Hematopoietic multipotent progenitor cell treated with erythropoietin and hydrocortisone succinate and interleukin-3 and kit ligand, for 17 days (in vitro differentiated cells): ENCODE data around the gene ARHGEF38.

ENCODE experiments used
- DNase-seq: peaks from one replicate; pipeline ENCODE4 v3.0.0-alpha.2; 2015; ENCODE audit warnings: low spot score

Gene ARHGEF38, protein sequence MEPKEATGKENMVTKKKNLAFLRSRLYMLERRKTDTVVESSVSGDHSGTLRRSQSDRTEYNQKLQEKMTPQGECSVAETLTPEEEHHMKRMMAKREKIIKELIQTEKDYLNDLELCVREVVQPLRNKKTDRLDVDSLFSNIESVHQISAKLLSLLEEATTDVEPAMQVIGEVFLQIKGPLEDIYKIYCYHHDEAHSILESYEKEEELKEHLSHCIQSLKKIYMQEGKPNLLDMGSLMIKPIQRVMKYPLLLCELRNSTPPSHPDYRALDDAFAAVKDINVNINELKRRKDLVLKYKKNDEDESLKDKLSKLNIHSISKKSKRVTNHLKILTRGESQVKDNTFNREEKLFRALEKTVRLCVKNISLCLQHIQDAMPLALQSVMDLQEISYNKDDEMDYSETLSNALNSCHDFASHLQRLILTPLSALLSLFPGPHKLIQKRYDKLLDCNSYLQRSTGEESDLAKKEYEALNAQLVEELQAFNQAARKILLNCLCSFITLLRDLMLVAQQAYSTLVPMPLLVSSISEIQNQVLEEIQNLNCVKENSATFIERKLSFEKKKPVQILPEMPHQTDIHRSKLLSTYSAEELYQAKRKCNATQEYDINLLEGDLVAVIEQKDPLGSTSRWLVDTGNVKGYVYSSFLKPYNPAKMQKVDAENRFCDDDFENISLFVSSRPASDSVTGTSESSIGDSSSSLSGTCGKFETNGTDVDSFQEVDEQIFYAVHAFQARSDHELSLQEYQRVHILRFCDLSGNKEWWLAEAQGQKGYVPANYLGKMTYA

GRCh38 chr4:105551965-105552746, at the start of gene ARHGEF38:
Gene ARHGEF38 (plus strand): TSS chr4:105552620. CDS start chr4:105552766, 146 bp downstream.
- DNase-seq: no peak

DNA sequence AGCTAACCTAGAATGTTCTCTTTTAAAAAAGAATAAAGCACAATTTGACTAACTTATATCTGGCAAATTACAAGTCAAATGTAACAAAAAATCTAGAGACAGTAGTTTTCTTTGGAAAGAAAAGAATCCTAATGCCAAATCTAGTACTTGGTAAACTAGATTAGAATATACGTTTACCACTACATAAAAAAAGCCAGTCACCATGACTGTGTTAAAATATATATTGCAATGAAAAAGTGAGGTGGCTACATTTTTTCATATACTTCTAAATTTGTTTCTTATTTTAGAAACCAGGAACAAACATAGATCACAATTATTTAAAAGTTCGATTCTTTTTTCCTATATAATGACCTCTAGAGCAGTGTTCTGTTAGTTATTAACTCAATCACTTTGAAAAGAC, 48.9 kb upstream of the ARHGEF38 start:
- DNase-seq: no peak

- no peak for DNase-seq
Measured at GRCh38 chr4:105504744-105505143, 47.7 kb upstream of the ARHGEF38 start.

- no peak for DNase-seq
Measured at GRCh38 chr4:105509291-105509690, 43.1 kb upstream of the ARHGEF38 start.

DNA sequence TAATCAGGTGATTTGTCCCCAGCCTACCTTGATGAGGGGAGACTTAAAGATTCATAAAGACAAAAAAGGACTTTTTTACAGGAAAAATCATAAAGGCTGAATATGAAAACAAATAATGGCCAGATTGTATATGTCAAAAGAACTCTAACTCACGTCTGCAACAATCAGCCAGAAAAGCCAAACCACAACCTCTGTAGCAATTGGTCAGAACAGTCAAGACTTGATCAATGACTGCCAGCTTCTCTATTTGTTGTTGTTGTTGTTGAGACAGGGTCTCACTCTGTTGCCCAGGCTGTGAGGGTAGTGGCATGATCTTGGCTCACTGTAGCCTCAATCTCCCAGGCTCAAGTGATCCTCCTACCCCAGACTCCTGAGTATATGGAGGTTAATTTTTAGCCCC, 42.7 kb upstream of the ARHGEF38 start:
- DNase-seq: no peak

DNA sequence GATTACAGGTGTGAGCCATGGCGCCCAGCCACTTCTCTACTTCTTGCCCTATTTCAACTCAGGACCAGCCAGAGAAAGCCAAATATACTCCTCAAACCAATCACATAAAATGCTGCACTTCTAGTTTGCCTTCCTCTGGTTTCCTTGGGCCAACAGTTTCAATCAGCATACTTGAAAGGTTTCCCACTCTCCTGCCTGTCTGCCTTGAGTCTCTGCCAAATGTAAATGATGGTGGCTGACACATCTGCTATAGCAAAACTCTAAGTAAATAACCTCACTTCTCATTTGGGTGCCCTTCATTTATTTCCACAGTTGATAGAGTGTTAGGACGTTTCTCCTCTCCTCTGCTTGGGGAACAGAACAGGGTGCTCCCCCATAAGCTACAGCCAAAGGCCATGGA, 42.2 kb upstream of the ARHGEF38 start:
- no peak for DNase-seq

DNA sequence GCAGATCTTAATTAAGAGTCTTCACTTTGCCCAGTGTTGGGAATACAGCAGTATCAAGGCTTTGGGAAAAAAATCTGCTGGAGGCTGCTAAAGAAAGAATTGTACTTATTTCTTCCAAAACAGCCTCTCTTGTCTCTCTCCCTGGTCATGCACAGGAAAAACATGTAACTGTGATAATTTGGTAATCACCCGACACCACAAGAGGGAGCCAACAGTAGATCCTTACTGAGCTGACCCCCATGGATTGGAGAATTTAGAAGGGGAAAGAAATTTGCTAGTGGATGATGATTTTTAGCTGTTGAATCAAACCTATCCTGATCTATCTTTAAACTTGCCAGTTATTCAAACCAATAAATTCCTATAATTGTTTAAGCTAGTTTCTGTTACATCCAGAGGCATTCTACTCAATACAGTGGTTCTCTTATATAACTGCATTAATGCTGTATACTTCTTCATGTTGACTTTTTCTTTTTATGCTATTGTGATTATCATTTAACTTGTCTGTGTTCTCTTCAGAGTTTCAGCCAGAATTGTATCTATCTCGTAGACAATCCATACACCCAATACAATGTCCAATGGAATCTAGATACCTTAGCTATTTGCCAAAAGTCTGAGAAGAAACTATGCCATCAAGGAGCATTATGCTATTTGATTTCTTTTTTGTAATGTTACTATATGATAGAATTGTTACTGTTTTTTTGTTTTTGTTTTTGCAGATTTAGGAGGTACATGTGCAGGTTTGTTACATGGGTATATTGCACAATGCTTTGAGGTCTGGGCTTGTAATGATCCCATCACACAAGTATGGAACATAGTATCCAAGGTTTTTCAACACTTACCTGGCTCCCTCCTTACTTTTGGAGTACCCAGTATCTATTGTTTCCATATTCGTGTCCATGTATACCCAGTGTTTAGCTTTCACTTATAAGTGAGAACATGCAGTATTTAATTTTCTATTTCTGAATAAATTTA, 31.3 kb upstream of the ARHGEF38 start:
- DNase-seq: no peak

DNA sequence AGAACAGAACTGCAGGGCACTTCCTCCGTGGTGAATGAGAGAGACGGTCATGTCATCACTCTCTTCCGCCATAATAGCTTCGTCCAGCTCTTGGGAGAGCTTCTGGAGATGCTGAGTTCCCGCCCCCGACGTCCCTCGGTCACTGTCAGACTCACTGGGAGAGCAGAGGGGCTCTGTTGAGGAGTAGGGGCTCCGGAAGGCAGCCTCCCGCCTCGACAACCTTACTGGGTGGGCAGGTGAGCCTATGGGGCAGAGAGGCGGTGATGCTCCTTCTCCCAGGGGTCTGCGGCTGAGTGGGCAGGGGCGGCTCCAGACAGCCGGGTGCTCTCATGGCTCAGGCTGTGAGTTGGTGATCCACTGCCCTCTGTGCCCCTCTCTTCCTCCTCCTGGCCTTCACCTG, 25.8 kb upstream of the ARHGEF38 start:
- no peak for DNase-seq

- DNase-seq: no peak
Measured at GRCh38 chr4:105527081-105527480, 25.3 kb upstream of the ARHGEF38 start.

DNA sequence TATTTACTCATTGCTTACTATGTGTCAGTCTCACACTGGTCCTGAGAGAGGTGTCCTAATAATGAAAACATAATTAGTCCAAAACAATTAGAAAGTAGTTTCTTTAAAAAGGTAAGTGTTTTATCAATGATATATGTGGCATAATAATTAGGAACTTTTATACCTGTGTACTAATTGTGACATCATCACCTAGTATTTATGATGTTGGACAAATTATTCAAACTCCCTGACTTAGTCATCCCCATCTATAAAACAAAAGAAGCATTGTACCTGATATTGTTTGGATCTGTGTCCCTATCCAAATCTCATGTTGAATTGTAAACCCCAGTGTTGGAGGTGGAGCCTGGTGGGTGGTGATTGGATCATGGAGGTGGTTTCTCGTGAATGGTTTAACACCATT, 15.8 kb upstream of the ARHGEF38 start:
- no peak for DNase-seq

- DNase-seq: no peak
Measured at GRCh38 chr4:105541420-105541819, 11.0 kb upstream of the ARHGEF38 start.

- no peak for DNase-seq
Measured at GRCh38 chr4:105542039-105542438, 10.4 kb upstream of the ARHGEF38 start.

DNA sequence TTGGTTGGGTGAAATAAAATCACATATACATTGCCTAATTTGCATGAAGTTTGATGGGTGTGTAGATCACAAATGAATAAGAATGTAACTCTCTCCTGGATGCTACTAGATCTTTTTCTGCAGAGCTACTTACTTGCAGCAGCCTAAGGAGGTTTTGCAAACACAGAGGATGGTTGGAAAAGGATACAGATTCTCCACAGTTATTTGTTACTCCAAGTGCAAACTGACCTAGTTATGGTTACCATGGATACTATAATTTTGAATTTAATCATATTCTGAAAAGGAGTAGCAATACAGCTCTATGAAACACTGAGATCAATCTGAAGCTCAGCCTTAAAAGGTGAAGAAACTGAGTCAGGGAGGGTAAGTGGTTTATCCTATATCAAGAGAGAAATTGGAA, 9.1 kb upstream of the ARHGEF38 start:
- no peak for DNase-seq

GRCh38 chr4:105543881-105544280, 8.5 kb upstream of the ARHGEF38 start:
- DNase-seq: no peak

- no peak for DNase-seq
Measured at GRCh38 chr4:105544520-105545286, 7.7 kb upstream of the ARHGEF38 start.

DNA sequence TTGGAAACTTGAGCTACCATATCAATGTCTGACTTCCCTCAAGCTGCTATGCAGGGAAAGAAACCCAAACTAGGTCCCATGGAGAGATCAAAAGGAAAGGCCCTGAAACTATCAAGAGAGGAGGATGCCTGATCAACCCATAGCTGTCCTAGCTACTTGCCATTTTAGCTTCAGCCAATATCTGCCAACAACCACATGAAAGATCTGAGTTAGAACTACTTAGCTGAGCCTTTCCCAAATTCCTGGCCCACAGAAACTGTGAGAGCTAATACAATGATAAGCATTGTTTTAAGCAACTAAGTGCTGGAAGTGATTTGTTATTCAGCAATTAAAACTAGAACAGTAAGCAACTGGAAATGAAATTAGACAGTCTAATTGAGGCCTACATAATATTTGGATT, 6.3 kb upstream of the ARHGEF38 start:
- no peak for DNase-seq

DNA sequence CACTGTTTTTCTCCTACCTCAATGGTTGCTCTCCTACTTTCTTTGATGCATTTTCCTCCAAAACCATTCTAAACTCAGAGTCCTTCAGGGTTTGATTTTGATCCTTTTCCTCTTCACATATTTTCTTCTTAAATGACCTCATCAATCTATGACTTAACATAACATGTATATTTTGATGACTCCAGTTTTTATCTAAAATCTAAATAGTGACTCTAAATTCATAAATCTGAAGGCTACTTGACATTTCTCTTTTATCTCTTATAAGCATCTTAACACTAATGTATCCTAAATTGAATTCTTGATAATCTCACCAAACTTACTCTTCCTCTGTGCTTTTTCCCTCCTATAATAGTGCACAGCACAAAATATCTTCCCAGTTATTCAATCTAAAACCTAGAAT, 4.7 kb upstream of the ARHGEF38 start:
- DNase-seq: no peak

- no peak for DNase-seq
Measured at GRCh38 chr4:105548483-105548882, 3.9 kb upstream of the ARHGEF38 start.

GRCh38 chr4:105550641-105551040, 1.8 kb upstream of the ARHGEF38 start:
- no peak for DNase-seq

DNA sequence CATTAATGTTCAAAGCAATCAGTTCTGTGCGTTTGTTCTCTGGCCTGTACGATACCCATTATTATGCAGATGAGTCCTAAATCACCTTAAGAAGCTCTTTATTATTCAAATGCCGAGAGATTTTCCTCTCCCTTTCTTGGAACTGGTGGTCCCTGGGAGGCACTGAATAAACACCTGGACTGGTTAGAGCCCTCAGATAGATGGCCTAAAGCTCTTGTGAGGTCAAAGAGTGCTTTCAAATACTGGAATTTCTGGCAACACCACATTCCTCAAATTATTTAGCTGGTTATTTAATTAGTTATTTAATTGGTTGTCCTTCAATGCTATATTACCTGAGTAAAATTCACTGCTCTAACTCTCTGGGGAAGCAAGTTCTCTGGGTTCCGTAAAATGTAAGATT, 3.0 kb downstream of the ARHGEF38 start:
- DNase-seq: no peak

GRCh38 chr4:105556206-105556605, 3.8 kb downstream of the ARHGEF38 start:
- no peak for DNase-seq
